Fibroblast of lung (primary cell): ENCODE measurements around the gene ETNPPL. TPM values are rescaled to one million over a fixed set of nuclear protein-coding genes. Genes with fewer than 3 reads are reported as not detected.

Source experiments
- DNase-seq, 2 donors: peaks; one replicate each; pipeline versions ENCODE4 v3.0.0 to v3.0.0-alpha.2; 2010; ENCODE audit warnings: low read depth in 2 of 2
- H2AFZ ChIP-seq: 2 replicates; pipeline ENCODE4 v1.5.1; 2012; ENCODE audit warnings: low read length, control low read depth, inconsistent platforms
- H3K27ac ChIP-seq: 2 replicates; pipeline ENCODE4 v1.5.1; 2011; ENCODE audit warnings: low read length, control low read depth; ENCODE audit not compliant: insufficient read depth
- H3K27me3 ChIP-seq: 2 replicates; pipeline ENCODE4 v1.5.1; 2011; ENCODE audit warnings: mild to moderate bottlenecking, low read length; ENCODE audit not compliant: control insufficient read depth, insufficient read depth
- H3K36me3 ChIP-seq: 2 replicates; pipeline ENCODE4 v1.5.1; 2011; ENCODE audit warnings: low read length; ENCODE audit not compliant: control insufficient read depth, insufficient read depth
- H3K4me1 ChIP-seq: 2 replicates; pipeline ENCODE4 v1.5.1; 2011; ENCODE audit warnings: low read length; ENCODE audit not compliant: control insufficient read depth, insufficient read depth; ENCODE audit errors: extremely low read depth
- H3K4me2 ChIP-seq: 2 replicates; pipeline ENCODE4 v1.5.1; 2011; ENCODE audit warnings: low read length, control low read depth; ENCODE audit not compliant: insufficient read depth; ENCODE audit errors: extremely low read depth
- H3K4me3 ChIP-seq, 4 experiments: fragments of 200-600 bp in 1 of 4; sonication (generic) in 1 of 4; replicated peaks in 1 of 4; 2 replicates each; pipeline ENCODE4 v1.5.1; 2011 to 2016; ENCODE audit warnings: low read length in 4 of 4, low read depth in 3 of 4, mild to moderate bottlenecking in 3 of 4, control low read depth in 2 of 4, inconsistent platforms in 1 of 4, mixed read lengths in 1 of 4; ENCODE audit not compliant: insufficient read depth in 1 of 4; ENCODE audit errors: control extremely low read depth in 1 of 4
- H3K79me2 ChIP-seq: 2 replicates; pipeline ENCODE4 v1.5.1; 2012; ENCODE audit warnings: mild to moderate bottlenecking, low read length, inconsistent platforms; ENCODE audit not compliant: control insufficient read depth, insufficient read depth
- H3K9ac ChIP-seq: 2 replicates; pipeline ENCODE4 v1.5.1; 2011; ENCODE audit warnings: mild to moderate bottlenecking, low read length, control low read depth; ENCODE audit not compliant: insufficient read depth
- H3K9me3 ChIP-seq: 2 replicates; pipeline ENCODE4 v1.5.1; 2012; ENCODE audit warnings: low read depth, low read length; ENCODE audit not compliant: control insufficient read depth, insufficient read depth
- H4K20me1 ChIP-seq: 2 replicates; pipeline ENCODE4 v1.5.1; 2011; ENCODE audit warnings: low read length; ENCODE audit not compliant: control insufficient read depth, insufficient read depth; ENCODE audit errors: extremely low read depth
- CTCF ChIP-seq, 2 donors: IDR thresholded peaks in 1 of 2; conservative IDR thresholded peaks in 1 of 2; 1 replicate in 1 of 2; 2 replicates in 1 of 2; pipeline ENCODE4 v1.5.1; 2011 to 2012; ENCODE audit warnings: low read length in 2 of 2, control low read depth in 1 of 2, inconsistent platforms in 1 of 2, low read depth in 1 of 2, mild to moderate bottlenecking in 1 of 2
- EZH2 ChIP-seq: IDR thresholded peaks from 2 replicates; pipeline ENCODE4 v1.5.1; 2012; ENCODE audit warnings: low read length, control low read depth, mild to moderate bottlenecking; ENCODE audit errors: missing control alignments
- polyA plus RNA-seq, 2 donors: library from polyadenylated mRNA; depleted of rRNA in 1 of 2; stranded (reverse) in 1 of 2; unstranded in 1 of 2; fragments of >200 nt; gene quantifications; 2 replicates each; pipeline ENCODE4 v1.2.1, GENCODE V29; 2011 to 2012; ENCODE audit warnings: missing spikeins in 1 of 2
- total RNA-seq: library from RNA; depleted of rRNA; stranded (reverse); fragments of >200 nt; gene quantifications from 2 replicates; pipeline ENCODE4 v1.2.1, GENCODE V29; 2014

Gene ETNPPL
- total and polyA plus RNA-seq, 2 donors (not counting 1 experiment from before 2014, with no cell fraction given): not detected

DNA sequence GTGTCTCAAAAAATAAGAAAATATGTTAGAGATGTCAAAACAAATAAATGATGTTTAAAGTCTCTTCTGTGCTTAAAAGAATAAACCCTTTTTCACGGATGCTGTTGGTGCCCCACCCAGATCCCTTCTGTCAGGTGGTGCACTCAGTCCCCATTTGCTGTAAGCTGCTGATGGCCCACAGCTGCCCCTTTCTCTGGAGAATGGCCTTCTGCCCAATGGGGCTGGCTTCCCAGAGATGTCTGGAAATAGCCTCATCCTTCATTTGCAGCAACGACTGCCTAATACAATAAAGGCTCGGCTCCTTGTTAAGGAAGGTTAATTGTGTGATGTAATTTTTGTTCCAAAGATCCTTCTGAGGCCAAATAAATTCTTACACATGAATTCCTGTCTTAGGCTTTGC, 31.8 kb downstream of the ETNPPL start:
- TF ChIP-seq CTCF (conservative IDR thresholded peaks at IDR 0.05 in 1 of 2, IDR thresholded peaks at IDR 0.05 in 1 of 2; ENCODE audit: low read depth in 1 of 2, low read length in 2 of 2) (no peak), EZH2 (no peak)
- H4K20me1 ChIP-seq: no peaks in the 10 kb centered on the region
- no peaks in the 10 kb centered on the region for H3K4me1 ChIP-seq
- H3K27ac ChIP-seq: no peak overlapping the region
- H2AFZ ChIP-seq: no peak overlapping the region
- no peaks in the 10 kb centered on the region for H3K79me2 ChIP-seq
- no peaks in the 10 kb centered on the region for H3K9me3 ChIP-seq
- H3K27me3 ChIP-seq: no peaks in the 10 kb centered on the region
- no peak for DNase-seq
- no peaks in the 10 kb centered on the region for H3K36me3 ChIP-seq
- no peak overlapping the region for H3K9ac ChIP-seq
- no peak overlapping the region for H3K4me2 ChIP-seq
- H3K4me3 ChIP-seq: no peak overlapping the region

DNA sequence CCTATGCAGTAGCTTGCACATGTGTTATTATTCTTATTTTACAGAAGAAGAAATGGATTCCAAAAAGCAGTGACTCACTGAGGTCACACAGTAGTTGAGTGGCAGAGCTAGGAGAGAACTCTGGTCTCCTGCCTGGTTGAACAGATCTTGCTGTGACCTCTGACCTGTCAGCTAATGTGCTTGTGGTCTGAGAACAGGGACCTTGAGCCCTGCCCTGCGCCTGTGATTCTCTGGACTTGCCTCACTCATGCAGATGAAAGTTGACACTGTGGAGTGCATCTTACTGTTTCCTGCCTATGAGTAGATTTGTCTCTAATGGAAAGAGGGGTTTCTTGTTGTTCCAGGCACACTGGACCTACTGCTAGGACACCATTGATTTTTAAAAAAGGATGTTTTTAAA, 32.3 kb downstream of the ETNPPL start:
- no peak for DNase-seq
- Histone ChIP-seq H3K9ac (no peak overlapping the region), H3K36me3 (no peaks in the 10 kb centered on the region), H3K27ac (no peak overlapping the region), H3K9me3 (no peaks in the 10 kb centered on the region), H3K4me1 (no peaks in the 10 kb centered on the region), H2AFZ (no peak overlapping the region), H4K20me1 (no peaks in the 10 kb centered on the region), H3K79me2 (no peaks in the 10 kb centered on the region), H3K27me3 (no peaks in the 10 kb centered on the region), H3K4me2 (no peak overlapping the region), H3K4me3 (no peak overlapping the region)
- TF ChIP-seq EZH2 (no peak), CTCF (conservative IDR thresholded peaks at IDR 0.05 in 1 of 2, IDR thresholded peaks at IDR 0.05 in 1 of 2; ENCODE audit: low read depth in 1 of 2, low read length in 2 of 2) (no peak)

GRCh38 chr4:108729731-108730130, 33.1 kb downstream of the ETNPPL start:
- Histone ChIP-seq H3K4me3 (no peak overlapping the region), H3K9ac (no peak overlapping the region), H3K36me3 (no peaks in the 10 kb centered on the region), H3K79me2 (no peaks in the 10 kb centered on the region), H4K20me1 (no peaks in the 10 kb centered on the region), H2AFZ (no peak overlapping the region), H3K9me3 (no peaks in the 10 kb centered on the region), H3K4me2 (no peak overlapping the region), H3K4me1 (no peaks in the 10 kb centered on the region), H3K27me3 (no peaks in the 10 kb centered on the region), H3K27ac (no peak overlapping the region)
- TF ChIP-seq CTCF (conservative IDR thresholded peaks at IDR 0.05 in 1 of 2, IDR thresholded peaks at IDR 0.05 in 1 of 2; ENCODE audit: low read depth in 1 of 2, low read length in 2 of 2) (no peak), EZH2 (no peak)
- DNase-seq: no peak
